Tibial nerve (tissue), 4 donors: ENCODE measurements around the gene PTCRA. TPM values are rescaled to one million over a fixed set of nuclear protein-coding genes. Genes with fewer than 3 reads are reported as not detected.

Experiments used
- DNase-seq, 2 donors: peaks; one replicate each; pipeline ENCODE4 v3.0.0-alpha.2; 2019; ENCODE audit warnings: low spot score in 2 of 2
- H3K27ac ChIP-seq, 4 donors: fragments of 200-600 bp; sonication (generic) in 3 of 4; one replicate each; pipeline ENCODE4 v1.5.1; 2017 to 2019; ENCODE audit warnings: mild to moderate bottlenecking in 1 of 4
- H3K27me3 ChIP-seq, 2 donors: fragments of 200-600 bp; sonication (generic) in 1 of 2; one replicate each; pipeline versions ENCODE4 v1.5.1 to v1.6.0; 2017 to 2019
- H3K36me3 ChIP-seq, 3 donors: fragments of 200-600 bp; sonication (generic); one replicate each; pipeline ENCODE4 v1.5.1; 2018 to 2019
- H3K4me1 ChIP-seq, 4 donors: fragments of 200-600 bp; sonication (generic) in 3 of 4; one replicate each; pipeline ENCODE4 v1.5.1; 2017 to 2019
- H3K4me3 ChIP-seq, 4 donors: fragments of 200-600 bp; sonication (generic) in 3 of 4; one replicate each; pipeline ENCODE4 v1.5.1; 2017 to 2019; ENCODE audit warnings: mild to moderate bottlenecking in 1 of 4, moderate library complexity in 1 of 4
- H3K9me3 ChIP-seq, 4 donors: fragments of 200-600 bp; sonication (generic) in 3 of 4; one replicate each; pipeline ENCODE4 v1.5.1; 2017 to 2019
- EP300 ChIP-seq, 2 donors: sonication (generic); formaldehyde crosslinking; IDR thresholded peaks; one replicate each; pipeline ENCODE4 v1.6.1; 2017; ENCODE audit warnings: antibody characterized with exemption in 2 of 2, mild to moderate bottlenecking in 1 of 2
- POLR2A ChIP-seq, 2 donors: fragments of 450-650 bp; IDR thresholded peaks; one replicate each; pipeline ENCODE4 v1.6.1; 2017; ENCODE audit warnings: antibody characterized with exemption in 2 of 2, mild to moderate bottlenecking in 2 of 2, moderate library complexity in 2 of 2
- WGBS, 2 donors: methylation state at CpG; one replicate each; pipeline ENCODE4 v1.1.5; 2018; 5-methylcytosine and 5-hydroxymethylcytosine counted together
- total RNA-seq, 4 donors: library from RNA; depleted of rRNA; stranded (reverse); fragments of >200 nt; gene quantifications; one replicate each; pipeline ENCODE4 v1.1.0, GENCODE V29; 2016
- TF ChIP-seq, protein P1 (sequence below), 5 experiments: fragments of 200-600 bp in 3 of 5; fragments of 450-650 bp in 2 of 5; sonication (generic) in 3 of 5; IDR thresholded peaks; one replicate each; pipeline ENCODE4 v1.5.1; 2016 to 2019; ENCODE audit warnings: antibody characterized with exemption in 5 of 5, mild to moderate bottlenecking in 3 of 5, moderate library complexity in 2 of 5

The PTCRA gene
- total RNA-seq, 4 donors from 2014 or later: not detected

DNA sequence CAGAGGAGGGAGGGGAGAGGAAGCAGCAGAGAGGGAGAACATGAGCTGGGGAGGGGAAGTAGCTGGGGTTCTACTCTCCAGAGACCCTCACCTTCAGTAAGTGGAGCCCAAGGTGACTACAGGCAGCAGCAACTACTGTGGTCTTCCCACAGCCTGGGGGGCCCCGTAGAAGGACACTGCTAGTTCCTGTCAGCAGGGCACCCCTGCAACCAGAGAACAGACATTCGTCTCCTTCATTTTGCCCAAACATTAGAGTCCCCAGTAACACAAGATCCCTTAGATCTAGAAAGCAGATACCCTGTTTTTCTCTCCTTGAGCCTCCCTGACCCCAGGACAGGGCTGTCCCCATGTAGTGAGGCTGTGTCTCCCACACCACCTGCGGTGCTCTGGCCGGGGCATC is 52.9 kb downstream of the PTCRA start:
- TF ChIP-seq POLR2A (IDR thresholded peaks at IDR 0.05): no peak
- TF ChIP-seq, protein P1, sequence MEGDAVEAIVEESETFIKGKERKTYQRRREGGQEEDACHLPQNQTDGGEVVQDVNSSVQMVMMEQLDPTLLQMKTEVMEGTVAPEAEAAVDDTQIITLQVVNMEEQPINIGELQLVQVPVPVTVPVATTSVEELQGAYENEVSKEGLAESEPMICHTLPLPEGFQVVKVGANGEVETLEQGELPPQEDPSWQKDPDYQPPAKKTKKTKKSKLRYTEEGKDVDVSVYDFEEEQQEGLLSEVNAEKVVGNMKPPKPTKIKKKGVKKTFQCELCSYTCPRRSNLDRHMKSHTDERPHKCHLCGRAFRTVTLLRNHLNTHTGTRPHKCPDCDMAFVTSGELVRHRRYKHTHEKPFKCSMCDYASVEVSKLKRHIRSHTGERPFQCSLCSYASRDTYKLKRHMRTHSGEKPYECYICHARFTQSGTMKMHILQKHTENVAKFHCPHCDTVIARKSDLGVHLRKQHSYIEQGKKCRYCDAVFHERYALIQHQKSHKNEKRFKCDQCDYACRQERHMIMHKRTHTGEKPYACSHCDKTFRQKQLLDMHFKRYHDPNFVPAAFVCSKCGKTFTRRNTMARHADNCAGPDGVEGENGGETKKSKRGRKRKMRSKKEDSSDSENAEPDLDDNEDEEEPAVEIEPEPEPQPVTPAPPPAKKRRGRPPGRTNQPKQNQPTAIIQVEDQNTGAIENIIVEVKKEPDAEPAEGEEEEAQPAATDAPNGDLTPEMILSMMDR (IDR thresholded peaks at IDR 0.05): no peak
- TF ChIP-seq EP300 (IDR thresholded peaks at IDR 0.05): no peak
- WGBS, 2 donors: 67 to 76% methylated on average over 4 of the region's 4 CpGs
- Histone ChIP-seq H3K27ac (no peak overlapping the region), H3K4me3 (no peak overlapping the region), H3K4me1 (no peaks in the 10 kb centered on the region), H3K36me3 (peaks cover 0 to 69% (median 7%) of the 10 kb centered on the region in 3 donors), H3K9me3 (no peaks in the 10 kb centered on the region), H3K27me3 (no peaks in the 10 kb centered on the region)
- DNase-seq: no peak

DNA sequence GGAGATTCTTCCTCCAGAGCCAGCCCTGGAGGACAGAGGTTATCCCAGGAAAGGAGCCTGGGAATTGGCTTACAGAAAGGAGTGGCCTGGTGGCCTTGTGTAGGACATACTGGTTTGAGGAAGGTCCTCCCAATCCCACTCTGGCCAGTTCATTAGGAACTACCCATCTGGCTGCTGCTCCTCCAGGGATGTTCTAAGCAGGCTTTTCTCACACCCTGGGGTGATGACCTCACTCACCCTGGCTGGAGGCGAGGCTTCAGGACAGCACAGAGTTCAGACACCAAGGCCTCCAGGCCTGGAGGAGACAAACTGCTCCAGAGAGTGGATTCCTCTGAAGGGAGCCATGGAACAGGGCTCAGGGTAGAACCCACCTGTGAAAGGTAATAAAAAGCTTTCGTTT is 53.6 kb downstream of the PTCRA start:
- Histone ChIP-seq H3K9me3 (no peaks in the 10 kb centered on the region), H3K4me1 (no peaks in the 10 kb centered on the region), H3K36me3 (peaks cover 0 to 67% (median 7%) of the 10 kb centered on the region in 3 donors), H3K27ac (no peak overlapping the region), H3K27me3 (no peaks in the 10 kb centered on the region), H3K4me3 (no peak overlapping the region)
- DNase-seq: no peak
- 86 to 88% methylated on average over 2 of the region's 2 CpGs for WGBS, 2 donors
- TF ChIP-seq EP300 (IDR thresholded peaks at IDR 0.05) (no peak), POLR2A (IDR thresholded peaks at IDR 0.05) (no peak)
- TF ChIP-seq, protein P1 (IDR thresholded peaks at IDR 0.05): no peak

DNA sequence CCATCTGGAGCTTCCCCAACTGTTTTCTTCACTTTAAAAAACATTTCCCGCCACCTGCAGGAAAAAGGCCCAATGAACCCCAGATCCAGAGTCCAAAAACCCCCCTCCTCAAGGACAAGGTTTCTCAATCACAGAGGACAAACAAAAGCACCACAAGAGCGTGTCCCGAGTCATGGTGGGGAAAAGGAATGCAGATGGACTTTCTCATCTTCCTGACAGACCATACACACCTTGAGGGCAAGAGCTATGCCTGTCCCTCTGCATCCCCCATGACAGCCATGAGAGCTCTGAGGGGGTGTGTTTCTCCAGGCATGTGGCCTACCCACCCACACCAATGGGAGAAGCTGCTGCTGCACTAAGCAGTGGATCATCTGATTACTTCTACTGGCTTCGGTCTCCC is 54.1 kb downstream of the PTCRA start:
- H3K27ac ChIP-seq: no peak overlapping the region
- no peak for DNase-seq
- no peaks in the 10 kb centered on the region for H3K27me3 ChIP-seq
- no peak for TF ChIP-seq POLR2A (IDR thresholded peaks at IDR 0.05)
- TF ChIP-seq EP300 (IDR thresholded peaks at IDR 0.05): no peak
- TF ChIP-seq, protein P1 (IDR thresholded peaks at IDR 0.05): no peak
- H3K4me1 ChIP-seq: no peaks in the 10 kb centered on the region
- no peak overlapping the region for H3K4me3 ChIP-seq
- 89 to 95% methylated on average over 4 of the region's 4 CpGs for WGBS, 2 donors
- no peaks in the 10 kb centered on the region for H3K9me3 ChIP-seq
- peaks cover 0 to 67% (median 7%) of the 10 kb centered on the region in 3 donors for H3K36me3 ChIP-seq

DNA sequence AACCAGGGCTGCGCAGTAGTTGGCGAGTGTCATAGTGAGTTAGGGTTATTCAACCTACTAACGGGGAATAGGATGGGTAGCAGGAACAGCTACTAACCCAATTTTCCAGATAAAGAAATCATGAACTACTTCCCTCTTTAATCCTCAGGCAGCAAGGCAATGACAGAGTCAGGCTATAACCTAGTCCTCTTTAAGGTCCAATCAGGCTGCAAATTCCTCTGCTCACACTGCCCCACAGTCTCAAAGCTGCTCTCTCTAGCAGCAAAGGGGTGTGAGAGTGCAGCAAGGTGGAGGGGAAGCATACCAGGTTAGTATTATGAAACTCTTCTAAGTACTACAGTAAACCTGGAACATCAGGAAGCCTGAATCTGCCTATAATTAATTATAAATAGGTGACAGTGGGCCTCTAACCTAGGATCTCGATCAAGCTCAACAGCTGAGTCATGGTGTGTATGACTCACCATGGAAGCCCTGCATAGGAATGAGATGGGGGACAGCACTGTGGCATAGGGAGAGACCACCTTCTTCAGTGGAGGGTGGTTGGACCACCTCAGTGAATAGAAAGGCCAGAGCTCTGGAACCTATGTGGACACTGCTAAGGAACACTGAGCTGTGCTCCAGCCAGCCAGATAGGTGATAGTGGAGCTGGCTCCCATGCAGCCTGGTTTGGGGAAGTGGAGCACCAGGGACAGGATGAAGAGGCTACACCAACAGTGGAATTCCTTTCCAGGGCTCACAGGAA is 55.2 kb downstream of the PTCRA start:
- Histone ChIP-seq H3K4me3 (no peak overlapping the region), H3K27me3 (no peaks in the 10 kb centered on the region), H3K36me3 (peaks cover 0 to 58% (median 4%) of the 10 kb centered on the region in 3 donors), H3K27ac (no peak overlapping the region), H3K4me1 (no peaks in the 10 kb centered on the region), H3K9me3 (no peaks in the 10 kb centered on the region)
- WGBS, 2 donors: 82 to 83% methylated on average over 4 of the region's 4 CpGs
- TF ChIP-seq EP300 (IDR thresholded peaks at IDR 0.05) (no peak), POLR2A (IDR thresholded peaks at IDR 0.05) (no peak)
- TF ChIP-seq, protein P1 (IDR thresholded peaks at IDR 0.05): no peak
- DNase-seq: no peak

DNA sequence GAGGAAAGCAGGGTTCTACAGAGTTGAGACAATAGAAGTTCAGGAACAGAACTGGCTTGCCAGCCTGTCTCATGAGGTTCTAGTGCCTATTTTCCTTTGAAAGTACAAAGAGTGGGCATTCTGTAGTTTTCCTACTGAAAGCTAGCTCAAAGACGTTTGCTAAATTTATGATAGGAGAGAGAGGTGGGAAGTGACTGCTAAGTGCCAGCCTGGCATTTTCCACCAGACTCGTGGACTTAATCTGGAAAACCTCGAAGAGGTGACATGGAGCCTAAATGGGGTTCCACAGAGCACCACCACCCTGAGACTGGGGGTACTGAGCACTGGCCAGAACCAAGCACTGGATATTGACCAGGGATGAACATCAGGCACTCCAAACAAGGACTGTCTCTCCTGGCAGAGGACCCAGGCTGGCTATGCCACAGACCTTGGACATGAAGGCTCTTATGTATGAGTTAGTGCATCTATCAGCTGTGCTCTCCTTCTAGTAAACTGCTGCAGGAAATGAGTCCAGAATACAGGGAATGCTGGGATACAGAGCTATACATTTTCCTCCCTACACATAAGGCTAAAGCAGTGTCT is 56.0 kb downstream of the PTCRA start:
- no peak overlapping the region for H3K4me3 ChIP-seq
- WGBS, 2 donors: 78 to 87% methylated on average over 3 of the region's 3 CpGs
- H3K36me3 ChIP-seq: peaks cover 0 to 55% (median 0%) of the 10 kb centered on the region in 3 donors
- no peak for DNase-seq
- no peaks in the 10 kb centered on the region for H3K27me3 ChIP-seq
- no peaks in the 10 kb centered on the region for H3K9me3 ChIP-seq
- peaks cover 0 to 3% (median under 1%) of the 10 kb centered on the region in 4 donors for H3K4me1 ChIP-seq
- H3K27ac ChIP-seq: no peak overlapping the region
- TF ChIP-seq EP300 (IDR thresholded peaks at IDR 0.05) (no peak), POLR2A (IDR thresholded peaks at IDR 0.05) (no peak)
